ENCODE measurements around the gene RNASE12. TPM values are rescaled to one million over a fixed set of nuclear protein-coding genes. Genes with fewer than 3 reads are reported as not detected.
A peak's percentile ranks its signal among the peaks of the same experiment; 100 is the strongest.

Gene RNASE12
- total and polyA plus RNA-seq, 7 donors: not detected

DNA sequence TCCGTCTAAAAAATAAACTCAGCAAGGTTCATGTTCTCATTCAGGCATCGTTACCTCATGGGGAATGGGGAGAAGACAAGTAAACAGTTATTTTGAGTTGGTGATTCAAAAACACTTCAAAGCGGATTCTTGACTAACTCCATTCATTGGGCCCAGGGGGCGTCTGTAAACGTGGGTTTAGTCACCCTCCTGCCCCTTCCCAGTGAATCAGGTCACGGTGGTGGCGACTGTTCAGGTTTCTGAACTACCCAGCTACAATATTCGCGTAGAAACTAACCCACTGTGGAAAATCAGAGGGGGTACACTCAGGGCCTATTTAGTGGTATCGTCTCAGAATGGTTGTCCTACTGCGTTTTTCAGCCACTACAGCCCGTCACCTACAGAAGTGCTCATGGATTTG is 35.1 kb upstream of the RNASE12 start:
- WGBS, 2 donors: 28 to 76% methylated on average over 12 of the region's 12 CpGs
- Histone ChIP-seq H3K4me1 (peaks cover 0 to 36% (median 31%) of the 10 kb centered on the region in 4 donors), H3K36me3 (no peaks in the 10 kb centered on the region), H3K27ac (no peak overlapping the region), H3K9me3 (no peaks in the 10 kb centered on the region), H3K27me3 (peaks cover 0 to 7% (median 0%) of the 10 kb centered on the region in 3 donors), H3K4me3 (peak overlapping the region in 3 of 4 donors; percentile 8 to 31 (median 15))
- intact Hi-C loops (cut with DNase I): no loop called here
- TF ChIP-seq CTCF (IDR thresholded peaks at IDR 0.05) (no peak), EP300 (IDR thresholded peaks at IDR 0.05) (no peak), POLR2AphosphoS5 (IDR thresholded peaks at IDR 0.05) (no peak), POLR2A (IDR thresholded peaks at IDR 0.05) (no peak)
- DNase-seq: no peak

DNA sequence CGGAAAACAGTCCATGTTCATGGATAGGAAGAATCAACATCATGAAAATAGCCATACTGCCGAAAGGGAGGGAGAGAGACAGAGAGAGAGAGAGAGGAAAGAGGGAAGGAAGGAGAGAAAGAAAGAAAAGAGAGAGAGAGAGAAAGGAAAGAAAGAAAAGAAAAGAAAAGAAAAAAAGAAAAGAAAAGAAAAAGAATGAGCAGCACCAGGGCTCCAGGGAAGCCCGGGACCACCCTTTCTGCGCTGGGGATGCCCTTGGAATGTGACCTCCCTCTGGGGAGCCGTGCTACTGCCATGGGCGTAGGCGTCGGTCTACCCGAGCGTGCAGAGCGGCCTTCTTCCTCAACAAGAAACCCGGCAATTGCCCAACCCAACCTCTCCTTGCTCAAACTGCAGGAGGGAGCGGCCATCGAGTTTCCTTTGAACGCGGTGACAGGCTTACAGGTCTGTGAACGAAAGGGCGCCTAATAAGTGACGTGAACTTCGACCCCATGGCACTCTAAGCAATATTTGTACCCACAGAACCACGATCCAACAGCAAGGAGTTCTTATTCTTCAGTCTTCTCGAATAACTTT is 33.4 kb upstream of the RNASE12 start:
- peak overlapping the region in 3 of 4 donors; percentile 19 to 31 (median 22) for H3K4me3 ChIP-seq
- TF ChIP-seq EP300 (IDR thresholded peaks at IDR 0.05) (no peak), CTCF (IDR thresholded peaks at IDR 0.05) (no peak), POLR2A (IDR thresholded peaks at IDR 0.05) (no peak), POLR2AphosphoS5 (IDR thresholded peaks at IDR 0.05) (no peak)
- intact Hi-C loops (cut with DNase I): no loop called here
- H3K4me1 ChIP-seq: peaks cover 0 to 26% (median 22%) of the 10 kb centered on the region in 4 donors
- no peak overlapping the region for H3K27ac ChIP-seq
- peak; percentile 81 for DNase-seq
- WGBS, 2 donors: 4 to 5% methylated on average over 22 of the region's 22 CpGs
- no peaks in the 10 kb centered on the region for H3K9me3 ChIP-seq
- peaks cover 0 to 7% (median 0%) of the 10 kb centered on the region in 3 donors for H3K27me3 ChIP-seq
- H3K36me3 ChIP-seq: no peaks in the 10 kb centered on the region

DNA sequence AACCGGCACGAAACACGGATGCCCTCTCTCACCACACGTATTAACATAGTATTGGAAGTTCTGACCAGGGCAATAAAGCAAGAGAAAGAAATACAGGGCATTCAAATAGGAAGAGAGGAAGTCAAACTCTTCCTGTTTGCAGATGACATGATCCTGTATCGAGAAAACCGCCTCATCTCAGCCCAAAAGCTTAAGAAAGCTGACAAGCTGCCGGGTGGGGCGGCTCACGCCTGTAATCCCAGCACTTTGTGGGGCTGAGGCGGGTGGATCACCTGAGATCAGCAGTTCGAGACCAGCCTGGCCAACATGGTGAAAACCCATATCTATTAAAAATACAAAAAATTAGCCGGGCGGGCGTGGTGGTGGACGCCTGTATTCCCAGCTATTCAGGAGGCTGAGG is 32.6 kb upstream of the RNASE12 start:
- TF ChIP-seq POLR2A (IDR thresholded peaks at IDR 0.05) (no peak), POLR2AphosphoS5 (IDR thresholded peaks at IDR 0.05) (no peak), CTCF (IDR thresholded peaks at IDR 0.05) (no peak), EP300 (IDR thresholded peaks at IDR 0.05) (no peak)
- intact Hi-C loops (cut with DNase I): no loop called here
- H3K27ac ChIP-seq: no peak overlapping the region
- H3K4me3 ChIP-seq: no peak overlapping the region
- H3K36me3 ChIP-seq: no peaks in the 10 kb centered on the region
- WGBS, 2 donors: 51 to 83% methylated on average over 15 of the region's 15 CpGs
- peaks cover 0 to 7% (median 0%) of the 10 kb centered on the region in 3 donors for H3K27me3 ChIP-seq
- peaks cover 0 to 26% (median 22%) of the 10 kb centered on the region in 4 donors for H3K4me1 ChIP-seq
- no peak for DNase-seq
- H3K9me3 ChIP-seq: no peaks in the 10 kb centered on the region

GRCh38 chr14:20622816-20623291 is 31.7 kb upstream of the RNASE12 start:
- Histone ChIP-seq H3K27ac (no peak overlapping the region), H3K4me3 (no peak overlapping the region), H3K4me1 (peaks cover 0 to 26% (median 22%) of the 10 kb centered on the region in 4 donors), H3K27me3 (peaks cover 0 to 7% (median 0%) of the 10 kb centered on the region in 3 donors), H3K9me3 (no peaks in the 10 kb centered on the region), H3K36me3 (no peaks in the 10 kb centered on the region)
- no peak for TF ChIP-seq EP300 (IDR thresholded peaks at IDR 0.05)
- TF ChIP-seq POLR2A (IDR thresholded peaks at IDR 0.05): no peak
- TF ChIP-seq CTCF (IDR thresholded peaks at IDR 0.05): no peak
- no peak for TF ChIP-seq POLR2AphosphoS5 (IDR thresholded peaks at IDR 0.05)
- 31 to 83% methylated on average over 29 of the region's 29 CpGs for WGBS, 2 donors
- no peak for DNase-seq
- intact Hi-C loops (cut with DNase I): no loop called here

Measured in sigmoid colon (tissue), 7 donors.